ENCODE measurements around the gene TCF12. TPM values are rescaled to one million over a fixed set of nuclear protein-coding genes. Genes with fewer than 3 reads are reported as not detected.

Gene TCF12
- total RNA-seq, 4 donors from 2014 or later: 93.9 to 165 (median 111) TPM

- ATAC-seq (ENCODE audit: low FRiP score) (no peak), DNase-seq (ENCODE audit: low spot score) (no peak)
- TF ChIP-seq CTCF (IDR thresholded peaks at IDR 0.05): no peak
Observed at GRCh38 chr15:57321485-57321884, 403.0 kb downstream of the TCF12 start.

DNA sequence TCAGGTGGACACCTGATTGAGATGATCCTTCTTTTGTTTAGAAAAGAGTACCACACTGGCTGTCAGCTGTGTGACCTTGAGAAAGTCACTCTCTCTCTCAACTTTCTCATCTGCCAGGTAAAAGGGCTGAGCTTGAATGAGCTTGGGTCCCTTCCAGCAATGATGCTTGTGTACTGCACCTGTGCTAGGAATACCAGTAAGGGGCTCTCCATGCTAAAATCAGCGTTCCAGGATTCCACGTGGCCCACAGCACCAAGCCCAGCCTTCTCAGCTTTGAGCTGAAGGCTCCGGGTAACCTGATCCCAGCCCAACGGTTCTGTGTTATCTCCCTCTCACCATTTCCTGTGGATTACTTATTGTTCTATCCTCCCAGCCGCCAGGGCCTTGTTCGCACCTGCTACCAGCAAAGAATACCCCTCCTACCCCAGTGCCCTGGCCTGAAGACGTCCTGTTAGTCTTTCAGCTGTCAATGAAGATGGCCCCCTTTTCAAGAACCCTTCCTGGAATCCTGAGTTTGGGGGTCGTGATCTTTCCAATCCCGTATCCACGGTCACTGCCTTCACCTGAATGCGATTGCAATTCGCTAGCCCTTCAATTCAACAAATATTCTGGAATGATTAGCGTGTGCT lies 403.6 kb downstream of the TCF12 start:
- TF ChIP-seq CTCF (IDR thresholded peaks at IDR 0.05): no peak
- ATAC-seq (ENCODE audit: low FRiP score): no peak
- DNase-seq (ENCODE audit: low spot score): no peak

- no peak for DNase-seq (ENCODE audit: low spot score)
- no peak for ATAC-seq (ENCODE audit: low FRiP score)
- TF ChIP-seq CTCF (IDR thresholded peaks at IDR 0.05): no peak
Observed at GRCh38 chr15:57322602-57323250, 404.3 kb downstream of the TCF12 start.

DNA sequence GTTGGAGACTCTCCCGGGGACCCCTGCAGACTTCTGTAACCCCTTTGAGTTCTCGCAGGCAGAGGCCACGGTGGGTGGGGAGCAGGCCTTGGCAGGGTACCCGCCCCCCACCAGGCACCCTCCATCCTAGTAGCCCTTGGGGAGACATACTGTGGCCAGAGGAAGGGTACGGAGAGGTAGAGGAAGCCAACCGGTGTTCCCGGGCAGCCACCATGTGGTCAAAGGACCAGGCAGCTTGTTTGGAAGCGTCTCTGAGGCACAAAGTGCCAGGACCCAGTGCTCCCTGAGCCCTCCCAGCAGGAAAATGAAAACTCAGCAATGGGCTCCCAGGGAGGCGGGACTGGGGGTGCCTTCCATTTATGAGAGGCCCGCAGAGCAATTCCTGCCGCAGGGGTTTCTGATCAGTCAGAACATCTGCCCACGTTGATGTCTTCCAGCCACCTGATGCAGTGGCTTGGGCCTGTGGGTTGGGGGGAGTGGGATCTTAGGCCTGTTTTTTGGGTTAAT lies 404.9 kb downstream of the TCF12 start:
- ATAC-seq (ENCODE audit: low FRiP score): no peak
- TF ChIP-seq CTCF (IDR thresholded peaks at IDR 0.05): no peak
- no peak for DNase-seq (ENCODE audit: low spot score)

GRCh38 chr15:57323806-57324589 lies 405.6 kb downstream of the TCF12 start:
- DNase-seq (ENCODE audit: low spot score) (no peak), ATAC-seq (ENCODE audit: low FRiP score) (peak; percentile 17)
- no peak for TF ChIP-seq CTCF (IDR thresholded peaks at IDR 0.05)

GRCh38 chr15:57324590-57324890 lies 406.1 kb downstream of the TCF12 start:
- DNase-seq (ENCODE audit: low spot score): no peak
- no peak for ATAC-seq (ENCODE audit: low FRiP score)
- no peak for TF ChIP-seq CTCF (IDR thresholded peaks at IDR 0.05)
